Neural progenitor cell (in vitro differentiated cells): ENCODE data around the gene MEGF6.

Experiments
- CTCF ChIP-seq: fragments of 200-600 bp; sonication (generic); IDR thresholded peaks from 2 replicates; pipeline ENCODE4 v1.5.1; 2017; ENCODE audit warnings: antibody characterized with exemption, mild to moderate bottlenecking
- EZH2 ChIP-seq: fragments of 200-600 bp; sonication (generic); IDR thresholded peaks from 2 replicates; pipeline ENCODE4 v1.6.1; 2017; ENCODE audit warnings: antibody characterized with exemption, mild to moderate bottlenecking, moderate library complexity

GRCh38 chr1:3617806-3618345, 6.6 kb upstream of the MEGF6 start:
- TF ChIP-seq CTCF (no peak), EZH2 (no peak)
